Liver (tissue), 9 donors: Measurements from ENCODE around the gene ARMH3. TPM values are rescaled to one million over a fixed set of nuclear protein-coding genes. Genes with fewer than 3 reads are reported as not detected.

Experiments
- DNase-seq: peaks from one replicate; pipeline ENCODE4 v3.0.0-alpha.2; 2017; ENCODE audit warnings: low spot score
- H3K27ac ChIP-seq, 2 donors: one replicate each; pipeline ENCODE4 v1.7.0; 2013; ENCODE audit warnings: inconsistent platforms in 2 of 2, low read length in 2 of 2, control low read depth in 1 of 2, low read depth in 1 of 2, mild to moderate bottlenecking in 1 of 2
- H3K27me3 ChIP-seq, 4 donors: one replicate each; pipeline versions ENCODE4 v1.6.1 to v1.7.0; 2013; ENCODE audit warnings: low read length in 3 of 4, inconsistent platforms in 1 of 4, mild to moderate bottlenecking in 1 of 4, moderate library complexity in 1 of 4; ENCODE audit not compliant: control insufficient read depth in 4 of 4, insufficient read depth in 4 of 4
- H3K36me3 ChIP-seq, 4 donors: one replicate each; pipeline versions ENCODE4 v1.6.1 to v1.7.0; 2013; ENCODE audit warnings: low read length in 3 of 4, mild to moderate bottlenecking in 3 of 4, low read depth in 1 of 4, moderate library complexity in 1 of 4; ENCODE audit not compliant: control insufficient read depth in 4 of 4, insufficient read depth in 3 of 4
- H3K4me1 ChIP-seq, 4 donors: one replicate each; pipeline versions ENCODE4 v1.6.1 to v1.7.0; 2013; ENCODE audit warnings: low read length in 3 of 4, mild to moderate bottlenecking in 3 of 4, moderate library complexity in 1 of 4; ENCODE audit not compliant: control insufficient read depth in 4 of 4, insufficient read depth in 4 of 4
- H3K4me3 ChIP-seq, 3 donors: one replicate each; pipeline versions ENCODE4 v1.6.1 to v1.7.0; 2013; ENCODE audit warnings: low read length in 3 of 3, control low read depth in 1 of 3, low read depth in 1 of 3, mild to moderate bottlenecking in 1 of 3
- H3K9ac ChIP-seq, 2 donors: one replicate each; pipeline ENCODE4 v1.7.0; 2013; ENCODE audit warnings: low read length in 2 of 2, mild to moderate bottlenecking in 2 of 2, moderate library complexity in 2 of 2, control low read depth in 1 of 2, low read depth in 1 of 2
- H3K9me3 ChIP-seq, 4 donors: one replicate each; pipeline versions ENCODE4 v1.6.1 to v1.7.0; 2013; ENCODE audit warnings: low read length in 3 of 4; ENCODE audit not compliant: control insufficient read depth in 4 of 4
- CTCF ChIP-seq: fragments of 150-350 bp; IDR thresholded peaks from 2 replicates; pipeline ENCODE4 v1.5.1; 2017; ENCODE audit warnings: improper control_type of control experiment, low read depth, low read length; ENCODE audit not compliant: missing input control
- HNF4G ChIP-seq: IDR thresholded peaks from 2 replicates; pipeline ENCODE4 v1.6.1; 2016; ENCODE audit warnings: antibody characterized with exemption
- MAX ChIP-seq: IDR thresholded peaks from 2 replicates; pipeline ENCODE4 v1.6.1; 2016; ENCODE audit warnings: antibody characterized with exemption
- NR2F2 ChIP-seq: IDR thresholded peaks from 2 replicates; pipeline ENCODE4 v1.6.1; 2016; ENCODE audit warnings: antibody characterized with exemption
- RAD21 ChIP-seq, 2 donors: IDR thresholded peaks; 2 replicates each; pipeline ENCODE4 v1.6.1; 2016; ENCODE audit warnings: antibody characterized with exemption in 2 of 2, mild to moderate bottlenecking in 2 of 2
- REST ChIP-seq: IDR thresholded peaks from 2 replicates; pipeline ENCODE4 v1.6.1; 2016; ENCODE audit warnings: antibody characterized with exemption, mild to moderate bottlenecking
- SP1 ChIP-seq: IDR thresholded peaks from 2 replicates; pipeline ENCODE4 v1.6.1; 2018; ENCODE audit warnings: antibody characterized with exemption, mild to moderate bottlenecking
- YY1 ChIP-seq: IDR thresholded peaks from 2 replicates; pipeline ENCODE4 v1.6.1; 2016; ENCODE audit warnings: antibody characterized with exemption, mild to moderate bottlenecking
- whole genome bisulfite sequencing: extraction: QIAGEN DNeasy Blood & Tissue Kit; methylation state at CpG from one replicate; pipeline ENCODE4 v1.1.7; 2013; 5-methylcytosine and 5-hydroxymethylcytosine counted together
- polyA plus RNA-seq, 2 donors: library from polyadenylated mRNA; stranded (reverse) in 1 of 2; unstranded in 1 of 2; fragments of 200-250 nt in 1 of 2; fragments of >200 nt in 1 of 2; fragmentation: Nextera tagmentation in 1 of 2; extraction: Ambion mirVana in 1 of 2; gene quantifications; one replicate each; pipeline versions ENCODE4 v1.2.1 to v1.2.3, GENCODE V29; 2013 to 2015
- total RNA-seq, 2 donors: library from RNA; depleted of rRNA; stranded (reverse); fragments of >200 nt; gene quantifications; one replicate each; pipeline ENCODE4 v1.2.3, GENCODE V29; 2014
- donor health status: healthy.
- donor health status: healthy.
- donor health status: healthy.
- donor health status: healthy.
- donor health status: healthy.

The ARMH3 gene
- total and polyA plus RNA-seq, 4 donors, result 5.3 to 14.9 (median 9.2) TPM

GRCh38 chr10:101848894-101849351, 207.1 kb downstream of the ARMH3 start:
- H3K27ac ChIP-seq, result peak overlapping the region in 1 of 2 donors; percentile 13
- H3K4me1 ChIP-seq, result peaks cover under 1 to 6% (median 5%) of the 10 kb centered on the region in 4 donors
- H3K27me3 ChIP-seq, result no peaks in the 10 kb centered on the region
- DNase-seq, result no peak
- peaks cover 0 to 12% (median 4%) of the 10 kb centered on the region in 4 donors for H3K36me3 ChIP-seq
- no peaks in the 10 kb centered on the region for H3K9me3 ChIP-seq
- WGBS, result 71% methylated on average over 3 of the region's 3 CpGs
- H3K4me3 ChIP-seq, result no peak overlapping the region
- TF ChIP-seq SP1 (no peak), NR2F2 (peak; percentile 53)
- no peak overlapping the region for H3K9ac ChIP-seq

GRCh38 chr10:101848408-101848807, 207.6 kb downstream of the ARMH3 start:
- WGBS, result 69% methylated on average over 4 of the region's 4 CpGs
- Histone ChIP-seq H3K9me3 (no peaks in the 10 kb centered on the region), H3K4me1 (peaks cover 2 to 6% (median 5%) of the 10 kb centered on the region in 4 donors), H3K4me3 (no peak overlapping the region), H3K27me3 (no peaks in the 10 kb centered on the region), H3K27ac (peak overlapping the region in 1 of 2 donors; percentile 13), H3K36me3 (peaks cover 0 to 12% (median 4%) of the 10 kb centered on the region in 4 donors), H3K9ac (no peak overlapping the region)
- peak; percentile 12 for TF ChIP-seq MAX
- no peak for TF ChIP-seq SP1
- no peak for DNase-seq

- Histone ChIP-seq H3K9me3 (no peaks in the 10 kb centered on the region), H3K27me3 (no peaks in the 10 kb centered on the region), H3K4me1 (peaks cover 5 to 12% (median 9%) of the 10 kb centered on the region in 4 donors), H3K36me3 (peaks cover 0 to 12% (median 4%) of the 10 kb centered on the region in 4 donors), H3K27ac (no peak overlapping the region), H3K9ac (no peak overlapping the region), H3K4me3 (no peak overlapping the region)
- TF ChIP-seq SP1, result no peak
- DNase-seq, result no peak
- 97% methylated on average over 3 of the region's 3 CpGs for WGBS
Observed at GRCh38 chr10:101845893-101846292, 210.1 kb downstream of the ARMH3 start.

- H3K36me3 ChIP-seq, result peaks cover 0 to 8% (median 2%) of the 10 kb centered on the region in 4 donors
- no peaks in the 10 kb centered on the region for H3K9me3 ChIP-seq
- peaks cover 11 to 28% (median 15%) of the 10 kb centered on the region in 4 donors for H3K4me1 ChIP-seq
- H3K27ac ChIP-seq, result no peak within 1 kb of the TSS
- DNase-seq, result peak; percentile 46
- 33% methylated on average over 60 of the region's 60 CpGs for whole genome bisulfite sequencing
- peak within 1 kb of the TSS in 1 of 3 donors; percentile 28 for H3K4me3 ChIP-seq
- TF ChIP-seq HNF4G, result no peak
- TF ChIP-seq RAD21 (IDR thresholded peaks at IDR 0.05), result no peak
- TF ChIP-seq MAX, result no peak
- TF ChIP-seq REST, result no peak
- no peak for TF ChIP-seq YY1
- no peak for TF ChIP-seq SP1
- TF ChIP-seq CTCF, result peak; percentile 30
- H3K9ac ChIP-seq, result no peak within 1 kb of the TSS
- no peaks in the 10 kb centered on the region for H3K27me3 ChIP-seq
Observed at GRCh38 chr10:101843032-101844021, 212.6 kb downstream of the ARMH3 start, which contains the start of gene KCNIP2. Gene KCNIP2 (minus strand): TSS chr10:101843800. CDS start chr10:101843568, 232 bp downstream.
